ENCODE measurements around the gene WDFY4.

The WDFY4 gene

DNA sequence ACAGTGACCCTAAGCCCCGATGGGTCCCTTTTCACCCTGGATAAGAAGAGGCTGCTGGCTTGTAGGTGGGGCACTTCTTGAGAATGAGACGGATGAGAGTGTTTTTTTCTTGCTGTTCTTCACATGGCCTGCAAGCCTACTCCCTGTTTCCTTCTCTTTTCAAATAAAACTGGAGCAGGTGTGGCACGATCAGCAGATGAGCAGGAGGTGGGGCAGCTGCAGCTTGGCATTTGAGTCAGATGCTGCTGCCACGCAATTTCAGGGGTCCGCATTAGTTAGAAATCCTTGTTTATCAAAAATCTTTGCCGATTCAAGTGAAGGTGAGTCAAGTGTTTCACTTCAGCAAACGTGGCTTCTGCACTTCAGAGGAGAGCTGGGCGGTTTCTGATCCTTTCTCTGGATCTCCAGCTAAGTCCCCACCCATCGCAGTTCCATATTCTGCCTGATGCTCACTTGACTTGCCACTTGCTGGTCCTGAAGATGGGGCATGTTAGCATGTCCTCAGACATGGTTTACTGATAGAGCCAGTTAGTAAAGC is 20.8 kb downstream of the WDFY4 start:
- no peak for DNase-seq (ENCODE audit: low read depth in 2 of 2, low spot score in 1 of 2)

GRCh38 chr10:48707472-48707871 is 22.8 kb downstream of the WDFY4 start:
- DNase-seq (ENCODE audit: low read depth in 2 of 2, low spot score in 1 of 2): no peak

DNA sequence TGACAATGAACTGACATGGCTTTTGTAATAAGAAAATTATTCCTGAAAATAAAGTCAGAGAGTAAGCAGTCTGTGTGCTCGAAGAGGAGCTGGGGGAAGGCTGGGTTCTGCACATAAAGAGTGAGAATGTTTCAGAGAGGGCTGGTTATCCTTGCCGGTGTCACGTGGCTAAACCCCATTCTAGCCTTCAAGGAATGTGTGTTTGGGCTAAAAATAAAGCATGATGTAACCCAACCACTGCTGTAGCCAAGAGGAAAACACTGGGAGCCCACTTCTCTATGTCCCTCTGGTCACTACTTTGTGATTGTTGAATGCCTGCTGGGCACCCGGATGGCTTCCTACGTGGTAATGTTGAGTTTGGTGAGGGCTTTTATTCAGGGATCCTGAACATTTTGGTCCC is 23.5 kb downstream of the WDFY4 start:
- no peak for DNase-seq (ENCODE audit: low read depth in 2 of 2, low spot score in 1 of 2)

DNA sequence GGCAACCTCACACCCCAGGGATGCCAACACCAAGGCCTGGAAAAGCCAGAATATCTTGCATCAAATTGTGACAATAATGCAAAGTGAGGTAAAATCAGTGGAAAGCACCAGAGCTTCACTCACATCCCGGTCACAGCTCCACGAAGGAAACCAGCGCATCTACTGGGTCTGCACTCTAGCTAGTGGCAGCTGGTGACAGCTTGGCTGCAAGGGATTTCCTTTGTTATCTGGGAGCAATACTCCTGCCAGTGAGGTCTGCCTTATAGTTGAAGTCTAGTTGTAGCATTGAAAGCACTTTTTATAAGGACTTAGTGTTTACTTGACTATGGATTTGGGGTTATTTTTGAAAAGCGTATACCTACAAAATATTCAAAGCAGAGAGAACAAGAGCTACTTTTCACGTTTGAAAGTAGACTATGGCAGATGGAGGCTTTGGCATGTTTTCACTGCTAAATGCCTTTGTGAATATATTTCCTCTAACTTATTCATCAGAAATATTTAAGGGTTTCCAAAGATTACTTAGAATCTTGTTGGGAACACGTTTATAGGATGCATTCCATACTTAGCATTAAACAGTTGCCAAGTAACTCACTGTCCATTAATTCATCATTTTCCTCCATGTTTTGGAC is 26.1 kb downstream of the WDFY4 start:
- DNase-seq (ENCODE audit: low read depth in 2 of 2, low spot score in 1 of 2): no peak

- DNase-seq (ENCODE audit: low read depth in 2 of 2, low spot score in 1 of 2): no peak
Measured at GRCh38 chr10:48711830-48712229, 27.2 kb downstream of the WDFY4 start.

GRCh38 chr10:48714088-48714487 is 29.4 kb downstream of the WDFY4 start:
- DNase-seq (ENCODE audit: low read depth in 2 of 2, low spot score in 1 of 2): no peak

DNA sequence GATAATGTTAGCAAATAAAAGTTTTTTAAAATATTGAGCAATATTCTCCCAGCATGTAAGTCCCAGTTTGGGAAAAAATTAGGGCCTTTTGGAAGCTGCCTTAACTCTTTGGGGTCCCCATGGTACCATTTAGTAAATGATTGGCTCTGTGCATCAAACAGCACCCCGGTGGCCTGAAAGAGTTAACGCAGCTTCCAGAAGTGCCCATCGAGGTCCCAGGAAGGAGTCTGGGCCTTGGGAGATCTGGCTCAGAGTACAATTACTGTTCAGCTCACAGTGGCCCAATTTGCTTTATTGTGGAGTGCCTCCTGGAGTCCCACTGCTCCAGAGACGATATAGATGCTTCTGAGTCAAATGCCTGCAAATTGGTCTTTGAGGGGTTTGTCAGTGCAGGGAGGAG is 31.7 kb downstream of the WDFY4 start:
- no peak for DNase-seq (ENCODE audit: low read depth in 2 of 2, low spot score in 1 of 2)

GRCh38 chr10:48720611-48721010 is 35.9 kb downstream of the WDFY4 start:
- DNase-seq (ENCODE audit: low read depth in 2 of 2, low spot score in 1 of 2): no peak

DNA sequence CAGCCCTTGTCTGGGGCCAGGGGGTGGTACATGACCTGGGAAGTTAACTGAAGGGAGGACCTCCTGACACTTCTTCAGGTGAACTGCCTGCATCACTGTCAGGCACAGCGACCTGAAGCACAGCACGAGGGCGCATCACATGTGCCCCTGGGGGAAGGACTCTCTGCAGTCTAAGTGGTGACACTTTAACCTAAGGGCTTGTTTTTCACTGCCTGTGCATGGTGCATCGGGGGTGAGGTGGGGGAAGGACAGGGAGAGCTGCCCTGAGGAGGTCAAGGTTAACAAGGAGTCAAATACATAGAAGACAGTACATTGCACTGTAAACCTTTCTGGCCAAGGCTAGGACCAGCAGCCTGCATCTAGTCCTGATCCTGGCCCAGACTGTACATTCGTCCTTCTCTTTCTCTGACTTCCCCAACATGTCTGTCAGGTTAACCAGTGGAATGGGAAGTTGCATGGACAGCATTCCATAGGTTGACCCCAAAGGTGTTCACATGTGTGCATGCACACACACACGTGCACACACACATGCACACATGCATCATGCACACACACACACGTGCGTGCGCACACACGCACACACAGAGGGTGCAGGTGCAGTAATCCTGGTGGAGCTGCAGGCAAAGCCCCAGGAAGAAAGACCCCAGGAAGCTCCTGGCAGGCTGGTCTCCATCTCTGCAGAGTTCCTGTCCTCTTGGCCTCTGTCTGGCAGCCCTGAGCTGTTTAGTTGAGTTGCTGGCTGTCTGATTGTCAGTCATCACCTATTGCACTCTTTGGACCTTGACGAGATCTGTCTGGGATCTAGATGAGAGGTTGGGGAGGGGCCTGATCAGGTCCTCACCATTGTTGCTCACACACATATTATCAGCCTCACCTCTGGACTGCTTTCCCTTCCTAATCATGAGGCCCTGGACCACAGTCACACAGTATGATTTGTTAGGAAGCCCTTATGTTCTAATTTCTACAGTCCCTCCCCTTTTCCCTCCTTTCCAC is 37.8 kb downstream of the WDFY4 start:
- DNase-seq (ENCODE audit: low read depth in 2 of 2, low spot score in 1 of 2): no peak

- DNase-seq (ENCODE audit: low read depth in 2 of 2, low spot score in 1 of 2): no peak
Measured at GRCh38 chr10:48724127-48724526, 39.5 kb downstream of the WDFY4 start.

- DNase-seq (ENCODE audit: low read depth in 2 of 2, low spot score in 1 of 2): no peak
Measured at GRCh38 chr10:48725708-48726107, 41.0 kb downstream of the WDFY4 start.

DNA sequence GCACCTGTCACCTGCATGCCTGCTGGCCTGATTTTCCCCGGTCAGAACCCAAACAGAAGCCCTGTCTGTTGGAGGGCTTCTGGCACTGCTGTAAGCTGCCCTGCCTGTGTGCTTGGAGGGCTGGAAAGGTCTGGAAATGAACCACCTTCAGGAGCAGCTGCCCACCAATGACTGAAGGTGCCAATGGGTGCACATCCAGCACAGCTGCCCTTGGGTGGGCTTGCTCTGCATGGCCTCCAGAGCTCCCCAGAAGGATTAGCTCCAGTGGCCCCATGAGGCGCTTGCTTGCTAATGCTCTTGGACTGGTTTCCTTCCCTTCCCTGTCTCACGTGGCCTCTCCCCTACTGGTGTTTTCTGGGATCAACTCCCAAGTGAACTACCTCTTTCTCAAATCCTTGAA is 43.2 kb downstream of the WDFY4 start:
- DNase-seq (ENCODE audit: low read depth in 2 of 2, low spot score in 1 of 2): no peak

- DNase-seq (ENCODE audit: low read depth in 2 of 2, low spot score in 1 of 2): no peak
Measured at GRCh38 chr10:48729222-48729621, 44.5 kb downstream of the WDFY4 start.

- DNase-seq (ENCODE audit: low read depth in 2 of 2, low spot score in 1 of 2): no peak
Measured at GRCh38 chr10:48729941-48730457, 45.3 kb downstream of the WDFY4 start.

DNA sequence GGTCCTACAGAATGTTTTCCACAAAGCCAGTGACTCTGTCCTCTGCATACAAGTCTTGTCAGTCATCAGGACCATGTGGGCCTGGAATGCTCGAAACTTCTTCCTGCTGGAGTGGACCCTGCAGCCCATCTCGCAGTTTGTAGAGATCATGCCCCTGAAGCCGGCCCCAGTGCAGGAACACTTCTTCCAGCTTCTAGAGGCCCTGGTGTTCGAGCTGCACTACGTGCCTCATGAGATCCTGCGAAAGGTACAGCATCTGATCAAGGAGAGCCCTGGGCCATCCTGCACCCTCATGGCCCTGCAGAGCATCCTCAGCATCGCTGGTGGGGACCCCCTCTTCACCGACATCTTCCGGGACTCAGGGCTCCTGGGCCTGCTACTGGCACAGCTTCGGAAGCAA is 46.5 kb downstream of the WDFY4 start:
- no peak for DNase-seq (ENCODE audit: low read depth in 2 of 2, low spot score in 1 of 2)

GRCh38 chr10:48731654-48732053 is 47.0 kb downstream of the WDFY4 start:
- no peak for DNase-seq (ENCODE audit: low read depth in 2 of 2, low spot score in 1 of 2)

DNA sequence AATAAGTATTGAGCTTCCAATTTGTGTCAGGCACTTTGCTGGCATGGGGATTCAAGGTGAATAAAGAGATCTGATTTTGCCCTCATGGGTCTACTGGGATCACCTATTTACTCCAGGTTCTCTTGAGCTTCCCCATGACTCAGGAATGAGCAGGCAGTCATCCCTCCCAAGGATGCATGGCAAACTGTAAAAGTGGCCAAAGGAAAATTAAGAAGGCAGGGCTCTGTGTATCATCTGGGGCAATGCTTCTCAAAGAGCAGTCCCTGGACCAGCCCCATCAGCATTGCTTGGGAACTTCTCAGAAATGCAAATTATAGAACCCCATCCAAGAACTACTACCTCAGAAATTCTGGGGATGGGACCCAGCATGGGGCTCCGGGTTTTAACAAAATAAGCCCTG is 48.7 kb downstream of the WDFY4 start:
- no peak for DNase-seq (ENCODE audit: low read depth in 2 of 2, low spot score in 1 of 2)

GRCh38 chr10:48735836-48736390 is 51.2 kb downstream of the WDFY4 start:
- no peak for DNase-seq (ENCODE audit: low read depth in 2 of 2, low spot score in 1 of 2)

- no peak for DNase-seq (ENCODE audit: low read depth in 2 of 2, low spot score in 1 of 2)
Measured at GRCh38 chr10:48736596-48736995, 51.9 kb downstream of the WDFY4 start.

DNA sequence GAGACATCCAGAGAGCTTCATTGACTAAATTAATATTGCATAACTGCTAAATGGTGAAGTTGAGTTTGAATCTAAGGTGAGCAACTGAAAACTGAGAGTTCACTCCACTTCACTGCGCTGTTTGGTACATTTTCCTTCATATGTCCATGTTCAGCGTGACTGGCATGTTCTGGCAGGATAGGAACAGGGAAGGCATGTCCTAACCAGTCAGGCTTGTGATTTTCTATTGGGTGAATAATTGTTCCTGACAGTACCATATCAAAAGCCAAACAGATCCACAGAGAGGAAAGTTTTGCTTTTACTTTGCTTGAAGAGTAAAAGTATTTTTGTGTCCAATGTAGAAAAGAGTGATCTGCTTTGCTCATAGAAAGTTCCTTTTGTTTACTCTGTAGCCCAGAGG is 53.2 kb downstream of the WDFY4 start:
- no peak for DNase-seq (ENCODE audit: low read depth in 2 of 2, low spot score in 1 of 2)

GRCh38 chr10:48739170-48739569 is 54.5 kb downstream of the WDFY4 start:
- no peak for DNase-seq (ENCODE audit: low read depth in 2 of 2, low spot score in 1 of 2)

Measured in stimulated activated CD8-positive, alpha-beta memory T cell treated with anti-CD3 and anti-CD28 coated beads, Interleukin-4, amount 100 ng/mL, for 4 hours (primary cell).